ENCODE measurements around the gene SLC34A1. TPM values are rescaled to one million over a fixed set of nuclear protein-coding genes. Genes with fewer than 3 reads are reported as not detected.

SLC34A1 gene
- total RNA-seq, 1 donor from 2014 or later = not detected

DNA sequence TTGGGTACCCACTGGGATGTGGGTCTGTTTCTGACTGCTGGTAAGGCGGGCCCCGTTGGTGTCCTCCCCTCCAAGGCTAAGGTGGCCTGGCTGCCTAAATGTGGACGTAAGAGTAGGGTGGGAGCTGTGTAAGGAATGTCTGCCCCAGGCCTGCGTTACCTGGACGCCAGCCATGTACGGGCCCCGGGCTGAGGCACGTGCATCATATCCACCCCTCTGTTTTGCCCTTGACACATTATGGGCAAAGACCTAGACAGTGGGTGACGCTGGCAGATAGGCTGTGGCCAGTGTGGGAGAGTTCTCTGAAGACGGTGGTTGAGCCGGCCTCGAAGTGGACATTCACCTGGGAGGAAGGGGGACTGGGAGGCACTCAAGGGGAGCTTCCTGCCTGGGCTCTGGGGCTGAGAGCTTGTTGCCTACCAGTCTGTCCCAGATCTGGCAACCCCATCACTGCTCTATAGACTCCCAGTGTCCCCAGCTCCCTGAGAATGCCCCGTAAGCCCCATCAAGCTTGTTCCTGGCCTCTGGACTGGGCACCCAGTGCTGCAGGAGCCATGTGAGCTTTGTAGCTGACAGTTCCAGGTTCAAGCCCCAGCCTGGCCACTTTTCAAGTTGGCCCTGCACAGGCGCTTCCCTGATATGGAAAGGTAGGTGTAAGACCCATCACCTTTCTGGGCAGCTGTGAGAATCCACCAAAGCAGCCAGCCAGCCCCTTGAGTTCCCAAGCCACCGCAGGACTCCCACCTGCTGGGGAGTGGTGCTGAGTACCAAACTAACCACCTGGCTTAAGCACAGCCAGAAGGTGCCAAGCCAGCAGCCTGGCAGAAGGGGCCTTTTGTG is 59.1 kb downstream of the SLC34A1 start:
- DNase-seq = no peak
- Mint-ChIP-seq H3K4me1 (ENCODE audit: low read depth, unreplicated experiment) (peaks cover 19% of the 10 kb centered on the region), H3K9me3 (ENCODE audit: unreplicated experiment) (peaks cover 21% of the 10 kb centered on the region), H3K36me3 (ENCODE audit: unreplicated experiment) (peaks cover 5% of the 10 kb centered on the region), H3K4me3 (ENCODE audit: unreplicated experiment) (no peak overlapping the region), H3K27me3 (ENCODE audit: unreplicated experiment) (peaks cover 16% of the 10 kb centered on the region), H3K27ac (ENCODE audit: unreplicated experiment) (no peak overlapping the region)
- TF ChIP-seq, protein P1, sequence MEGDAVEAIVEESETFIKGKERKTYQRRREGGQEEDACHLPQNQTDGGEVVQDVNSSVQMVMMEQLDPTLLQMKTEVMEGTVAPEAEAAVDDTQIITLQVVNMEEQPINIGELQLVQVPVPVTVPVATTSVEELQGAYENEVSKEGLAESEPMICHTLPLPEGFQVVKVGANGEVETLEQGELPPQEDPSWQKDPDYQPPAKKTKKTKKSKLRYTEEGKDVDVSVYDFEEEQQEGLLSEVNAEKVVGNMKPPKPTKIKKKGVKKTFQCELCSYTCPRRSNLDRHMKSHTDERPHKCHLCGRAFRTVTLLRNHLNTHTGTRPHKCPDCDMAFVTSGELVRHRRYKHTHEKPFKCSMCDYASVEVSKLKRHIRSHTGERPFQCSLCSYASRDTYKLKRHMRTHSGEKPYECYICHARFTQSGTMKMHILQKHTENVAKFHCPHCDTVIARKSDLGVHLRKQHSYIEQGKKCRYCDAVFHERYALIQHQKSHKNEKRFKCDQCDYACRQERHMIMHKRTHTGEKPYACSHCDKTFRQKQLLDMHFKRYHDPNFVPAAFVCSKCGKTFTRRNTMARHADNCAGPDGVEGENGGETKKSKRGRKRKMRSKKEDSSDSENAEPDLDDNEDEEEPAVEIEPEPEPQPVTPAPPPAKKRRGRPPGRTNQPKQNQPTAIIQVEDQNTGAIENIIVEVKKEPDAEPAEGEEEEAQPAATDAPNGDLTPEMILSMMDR (IDR thresholded peaks at IDR 0.05; ENCODE audit: partially characterized antibody, unreplicated experiment) = no peak

DNA sequence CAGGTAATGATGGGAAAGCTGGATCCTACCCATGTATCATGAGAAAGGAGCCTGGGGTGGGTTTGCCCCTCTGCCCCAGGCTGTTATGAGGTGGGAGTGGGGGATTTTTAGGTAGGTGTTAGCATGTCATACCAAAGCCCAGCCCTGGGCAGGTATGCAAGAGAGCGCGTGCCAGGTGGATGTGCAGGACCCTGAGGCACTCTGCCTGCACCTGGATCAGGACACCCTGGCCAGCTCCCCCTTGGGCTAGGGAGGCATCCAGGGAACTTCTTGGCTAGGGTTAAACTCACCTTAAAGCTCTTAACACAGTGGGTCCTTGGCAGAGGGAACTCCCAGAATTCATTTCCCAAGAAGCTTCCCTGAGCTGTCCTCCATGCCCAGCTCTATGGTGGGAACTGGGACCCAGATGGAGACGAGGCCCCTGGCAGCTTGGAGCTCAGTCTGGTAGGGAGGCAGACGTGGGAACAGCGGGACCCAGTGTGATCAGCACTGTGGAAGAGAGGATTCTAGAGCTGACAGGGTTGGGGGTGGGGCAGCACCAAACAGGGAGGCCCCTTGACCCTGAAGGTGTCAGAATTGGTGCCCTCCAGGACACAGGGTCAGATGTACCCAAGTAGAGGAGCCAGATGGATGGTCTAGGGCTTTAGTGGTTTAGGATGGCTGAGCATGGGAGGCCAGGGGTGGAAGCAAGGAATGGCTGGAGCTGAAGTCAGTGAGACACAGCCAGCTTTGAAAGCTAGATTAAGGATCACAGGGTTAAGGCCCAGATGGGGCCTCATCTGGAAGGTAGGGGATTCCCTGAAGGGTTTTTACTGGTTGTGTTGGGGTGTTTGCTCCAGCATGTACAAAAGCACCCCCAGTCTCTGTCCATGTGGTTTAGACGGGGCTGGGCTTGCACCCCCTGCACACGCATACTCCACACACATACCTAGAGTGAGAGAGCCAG is 60.1 kb downstream of the SLC34A1 start:
- Mint-ChIP-seq H3K27ac (ENCODE audit: unreplicated experiment) (peak overlapping the region; percentile 10), H3K36me3 (ENCODE audit: unreplicated experiment) (peaks cover 5% of the 10 kb centered on the region), H3K4me3 (ENCODE audit: unreplicated experiment) (peak overlapping the region; percentile 3), H3K27me3 (ENCODE audit: unreplicated experiment) (peaks cover 22% of the 10 kb centered on the region), H3K9me3 (ENCODE audit: unreplicated experiment) (peaks cover 23% of the 10 kb centered on the region), H3K4me1 (ENCODE audit: low read depth, unreplicated experiment) (peaks cover 19% of the 10 kb centered on the region)
- TF ChIP-seq, protein P1 (IDR thresholded peaks at IDR 0.05; ENCODE audit: partially characterized antibody, unreplicated experiment) = no peak
- no peak for DNase-seq

DNA sequence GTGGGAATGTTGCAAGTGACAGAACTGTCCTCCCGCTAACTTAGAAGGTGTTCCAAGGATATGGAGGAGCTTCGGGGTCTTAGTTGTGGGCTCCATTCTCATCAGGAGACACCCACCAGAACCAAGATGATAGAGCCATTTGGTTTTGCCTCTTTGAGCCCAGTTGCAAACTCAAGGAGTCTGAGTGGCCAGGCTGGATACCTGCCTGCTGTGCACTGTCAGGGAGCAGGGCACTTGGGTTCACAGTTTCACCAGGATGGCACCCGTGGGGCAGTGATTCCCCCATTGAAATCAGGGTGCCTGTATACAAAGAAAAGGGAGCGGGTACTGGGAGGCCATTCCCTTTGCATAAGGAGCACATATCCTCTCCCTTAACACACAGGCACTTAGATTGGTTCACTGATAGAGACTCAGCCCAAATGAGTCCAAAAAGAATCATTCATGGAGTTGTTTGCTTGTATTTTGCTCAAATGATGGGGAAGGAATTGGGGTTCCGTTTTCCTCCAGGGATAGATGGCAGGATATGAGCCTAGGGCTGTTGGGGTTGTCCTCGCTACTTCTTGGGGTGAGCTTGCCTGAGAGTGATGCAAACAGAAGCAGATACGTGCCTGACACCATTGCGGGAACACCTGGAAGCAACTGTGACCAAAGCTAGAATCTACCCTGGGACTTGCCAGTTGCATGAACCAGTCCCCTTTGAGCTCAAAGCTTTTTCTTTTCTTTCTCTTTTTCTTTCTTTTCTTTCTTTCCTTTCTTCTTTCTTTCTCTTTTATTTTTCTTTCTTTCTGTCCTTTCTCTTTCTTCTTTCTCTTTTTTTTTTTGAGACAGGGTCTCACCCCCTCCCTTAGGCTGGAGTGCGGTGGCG is 61.0 kb downstream of the SLC34A1 start:
- Mint-ChIP-seq H3K36me3 (ENCODE audit: unreplicated experiment) (no peaks in the 10 kb centered on the region), H3K27ac (ENCODE audit: unreplicated experiment) (peak overlapping the region; percentile 71), H3K4me3 (ENCODE audit: unreplicated experiment) (peak overlapping the region; percentile 73), H3K27me3 (ENCODE audit: unreplicated experiment) (peaks cover 22% of the 10 kb centered on the region), H3K9me3 (ENCODE audit: unreplicated experiment) (peaks cover 18% of the 10 kb centered on the region), H3K4me1 (ENCODE audit: low read depth, unreplicated experiment) (peaks cover 19% of the 10 kb centered on the region)
- TF ChIP-seq, protein P1 (IDR thresholded peaks at IDR 0.05; ENCODE audit: partially characterized antibody, unreplicated experiment) = no peak
- no peak for DNase-seq

DNA sequence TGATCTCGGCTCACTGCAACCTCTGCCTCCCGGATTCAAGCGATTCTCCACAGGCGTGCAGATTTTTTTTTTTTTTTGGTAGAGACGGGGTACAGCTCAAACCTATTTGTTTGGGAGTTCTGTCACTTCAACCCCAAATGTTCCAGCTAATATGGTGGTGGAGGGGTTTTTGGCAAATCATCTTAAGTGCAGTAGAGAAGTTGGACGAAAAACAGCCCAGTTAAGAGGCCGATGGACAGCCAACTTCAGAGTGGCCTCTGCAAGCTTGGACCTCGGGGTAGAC is 61.6 kb downstream of the SLC34A1 start:
- H3K36me3 Mint-ChIP-seq (ENCODE audit: unreplicated experiment) = no peaks in the 10 kb centered on the region
- TF ChIP-seq, protein P1 (IDR thresholded peaks at IDR 0.05; ENCODE audit: partially characterized antibody, unreplicated experiment) = no peak
- H3K27me3 Mint-ChIP-seq (ENCODE audit: unreplicated experiment) = peaks cover 25% of the 10 kb centered on the region
- peak overlapping the region; percentile 73 for H3K4me3 Mint-ChIP-seq (ENCODE audit: unreplicated experiment)
- peaks cover 20% of the 10 kb centered on the region for H3K9me3 Mint-ChIP-seq (ENCODE audit: unreplicated experiment)
- H3K4me1 Mint-ChIP-seq (ENCODE audit: low read depth, unreplicated experiment) = peaks cover 16% of the 10 kb centered on the region
- peak overlapping the region; percentile 71 for H3K27ac Mint-ChIP-seq (ENCODE audit: unreplicated experiment)
- no peak for DNase-seq
